ENCODE measurements around the gene NUP210.

Gene NUP210

DNA sequence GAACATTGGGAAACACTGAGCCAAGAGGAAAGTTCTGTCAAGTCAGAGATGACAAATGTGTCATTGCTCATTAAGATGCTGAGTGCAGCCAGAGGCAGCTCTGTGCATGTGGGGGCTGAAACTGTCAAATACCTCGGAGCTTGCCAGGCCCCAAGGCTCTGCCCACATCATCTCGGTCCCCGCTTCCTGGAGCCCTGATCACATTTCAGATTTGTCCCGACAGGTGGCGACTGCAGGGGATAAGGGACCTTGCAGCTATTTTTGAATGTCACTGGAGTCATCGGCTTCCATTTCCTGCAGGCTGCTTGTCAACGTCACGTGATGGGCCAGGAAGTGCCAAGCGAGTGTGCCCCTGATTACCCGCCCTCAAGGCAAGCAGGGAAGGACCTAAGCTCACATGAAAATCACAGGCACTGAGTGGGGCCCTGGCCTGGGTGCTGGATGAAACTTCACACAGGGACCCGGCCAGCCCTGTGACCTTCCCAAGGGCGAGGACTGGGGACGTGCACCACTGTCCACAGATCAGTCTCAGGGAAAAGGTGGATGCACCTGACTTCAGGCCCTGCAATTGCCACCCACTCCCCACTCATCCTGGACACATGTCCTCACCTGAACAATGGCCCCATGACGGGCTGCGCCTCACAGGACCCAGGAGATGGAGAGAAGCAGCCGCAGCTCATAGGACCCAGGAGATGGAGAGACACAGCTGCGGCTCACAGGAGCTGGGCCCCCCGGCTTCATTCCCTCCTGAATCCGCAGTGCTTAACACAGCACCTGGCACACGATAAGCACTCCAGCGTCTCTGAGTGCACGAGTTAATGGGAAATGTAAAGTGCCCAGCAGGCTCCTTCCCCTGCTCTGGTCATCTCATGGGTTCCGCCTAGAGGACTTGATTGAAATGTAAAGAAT is 73.4 kb downstream of the NUP210 start:
- DNase-seq: peak; percentile 80

GRCh38 chr3:13345772-13346171 is 74.3 kb downstream of the NUP210 start:
- no peak for DNase-seq

- no peak for DNase-seq
Observed at GRCh38 chr3:13345284-13345683, 74.8 kb downstream of the NUP210 start.

GRCh38 chr3:13344663-13345062 is 75.5 kb downstream of the NUP210 start:
- DNase-seq: no peak

DNA sequence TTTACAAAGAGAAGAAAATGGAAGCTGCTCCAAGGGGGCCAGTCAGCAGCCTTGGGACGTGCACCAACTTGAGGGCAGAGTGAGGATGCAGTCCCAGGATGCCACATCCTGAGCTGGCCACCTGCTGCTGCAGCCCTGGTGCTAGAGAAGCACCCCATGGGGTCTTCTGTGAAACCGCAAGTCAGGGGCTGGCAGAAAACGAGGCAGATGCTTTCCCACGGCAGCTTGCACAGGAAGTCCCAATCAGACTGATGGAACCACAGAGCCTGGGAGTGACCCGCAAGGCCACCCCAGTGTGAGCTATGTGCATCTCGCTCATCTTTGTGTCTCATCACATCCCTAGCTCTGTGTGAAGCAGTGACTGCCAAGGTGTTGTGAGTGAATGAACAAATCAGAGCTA is 76.5 kb downstream of the NUP210 start:
- no peak for DNase-seq

GRCh38 chr3:13341229-13341905 is 78.8 kb downstream of the NUP210 start:
- no peak for DNase-seq

- no peak for DNase-seq
Observed at GRCh38 chr3:13339833-13340232, 80.3 kb downstream of the NUP210 start.

DNA sequence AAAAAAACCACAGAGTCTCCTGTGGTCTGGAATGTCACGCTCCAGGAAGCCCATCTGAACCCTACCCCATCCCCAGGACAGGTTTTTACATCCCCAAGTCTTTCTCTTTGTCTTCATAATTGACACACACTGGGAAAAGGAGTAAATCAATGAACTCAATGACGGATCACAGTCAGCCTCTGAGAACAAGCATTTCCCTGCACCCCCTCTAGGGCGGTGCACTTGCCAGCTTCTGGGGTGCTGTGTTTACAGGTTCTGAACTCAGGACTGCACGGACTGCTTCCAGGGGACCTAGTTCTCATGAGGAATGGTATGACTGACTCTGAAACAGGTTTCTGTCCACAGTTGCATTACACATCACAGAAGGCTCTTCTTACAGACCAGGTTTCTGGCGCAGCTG is 81.1 kb downstream of the NUP210 start:
- no peak for DNase-seq

DNA sequence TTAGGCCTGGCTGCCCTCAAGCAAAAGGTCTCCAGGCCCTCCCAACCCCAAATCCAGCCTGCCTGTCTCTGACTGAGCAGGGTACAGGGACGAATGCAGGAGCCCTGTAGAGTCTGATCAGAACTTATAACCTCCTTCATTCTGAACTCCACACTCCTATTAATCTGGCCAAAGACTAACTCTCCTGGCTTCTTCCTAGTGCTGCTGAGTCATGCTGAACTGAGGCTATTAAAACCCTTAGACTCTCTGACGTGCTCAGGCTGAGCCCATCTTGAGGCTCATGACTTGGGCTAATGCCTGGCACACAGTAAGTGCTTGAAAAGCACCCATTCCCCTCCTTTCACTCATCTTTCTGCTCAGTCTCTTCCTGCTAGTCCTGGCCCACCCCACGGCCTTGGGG is 81.9 kb downstream of the NUP210 start:
- DNase-seq: no peak

DNA sequence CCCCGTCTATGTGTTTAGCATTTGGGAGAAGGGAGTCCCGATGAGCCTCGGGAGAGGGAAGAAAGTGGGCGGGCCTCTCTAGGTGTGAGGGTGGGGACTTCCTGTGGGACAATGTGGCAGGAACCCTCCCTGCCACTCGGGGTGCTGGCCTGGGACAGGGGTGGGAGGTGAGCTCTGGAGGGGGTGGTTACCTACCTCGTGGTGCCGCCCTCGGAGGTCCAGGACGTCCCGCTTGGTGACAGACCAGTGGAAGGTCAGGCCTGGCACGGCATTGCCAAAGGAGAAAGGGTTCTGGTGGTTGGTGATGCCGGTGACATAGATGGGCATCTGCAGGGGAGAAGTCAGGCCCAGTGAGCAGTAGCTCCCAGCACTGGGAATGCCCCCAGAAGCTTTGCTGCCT is 83.5 kb downstream of the NUP210 start:
- DNase-seq: no peak

DNA sequence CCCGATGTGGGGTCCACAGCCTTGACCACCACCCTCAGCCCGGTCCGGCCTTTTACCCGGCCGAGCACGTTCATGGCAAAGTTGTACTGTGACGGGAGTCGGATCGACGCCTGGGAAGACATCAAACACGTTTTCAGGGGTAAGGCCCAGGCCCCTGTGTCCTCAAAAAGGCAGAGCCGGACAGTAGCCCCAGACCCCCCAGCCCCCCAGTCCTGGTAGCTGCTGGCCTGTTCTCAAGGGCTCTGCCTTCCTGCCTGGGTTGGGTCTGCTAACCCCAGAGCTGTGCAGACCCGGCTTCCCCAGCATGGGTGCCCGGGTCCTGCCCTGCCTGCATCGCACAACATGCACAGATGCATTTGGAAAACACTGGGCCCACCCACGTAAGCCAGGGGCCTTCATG is 84.6 kb downstream of the NUP210 start:
- DNase-seq: no peak

DNA sequence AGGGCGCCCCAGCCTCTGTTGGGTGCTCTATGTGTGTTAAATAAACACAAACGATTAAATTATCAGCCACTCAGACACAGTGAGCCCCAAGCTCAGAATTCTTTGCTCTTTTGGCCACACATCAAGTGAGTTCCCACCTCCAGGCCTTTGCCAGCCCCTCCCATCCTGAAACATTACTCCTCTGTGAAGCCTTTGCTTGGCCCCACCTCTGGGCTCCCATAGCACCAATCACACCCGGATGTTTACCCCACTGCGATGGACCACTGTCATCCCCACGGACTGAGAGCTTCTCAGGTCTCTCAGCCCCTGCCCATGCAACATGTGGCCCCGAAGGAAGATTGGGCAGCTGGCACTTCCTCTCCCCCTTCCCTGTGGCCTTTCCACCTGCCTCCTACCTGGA is 85.1 kb downstream of the NUP210 start:
- no peak for DNase-seq

- DNase-seq: no peak
Observed at GRCh38 chr3:13333236-13333897, 86.8 kb downstream of the NUP210 start.

- no peak for DNase-seq
Observed at GRCh38 chr3:13332740-13333139, 87.4 kb downstream of the NUP210 start.

DNA sequence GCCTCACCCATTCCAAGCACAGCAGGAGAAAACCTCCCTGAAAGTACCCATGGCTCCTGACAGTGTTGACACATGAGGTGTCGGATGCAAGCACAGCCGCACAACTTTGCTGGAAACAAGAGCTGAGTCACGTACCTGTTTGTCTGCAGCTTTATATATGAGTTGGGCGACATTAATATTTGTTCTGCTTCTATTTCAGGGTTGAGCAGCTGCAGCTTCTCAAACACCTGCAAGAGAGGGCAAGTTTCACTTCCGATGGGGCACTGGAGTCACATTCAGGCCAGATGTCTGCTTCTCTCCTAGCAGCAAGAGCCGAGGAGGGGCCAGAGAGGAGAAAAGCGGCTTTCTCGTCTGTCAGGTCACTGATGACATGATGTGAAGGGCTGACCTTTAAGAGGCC is 88.0 kb downstream of the NUP210 start:
- DNase-seq: no peak

DNA sequence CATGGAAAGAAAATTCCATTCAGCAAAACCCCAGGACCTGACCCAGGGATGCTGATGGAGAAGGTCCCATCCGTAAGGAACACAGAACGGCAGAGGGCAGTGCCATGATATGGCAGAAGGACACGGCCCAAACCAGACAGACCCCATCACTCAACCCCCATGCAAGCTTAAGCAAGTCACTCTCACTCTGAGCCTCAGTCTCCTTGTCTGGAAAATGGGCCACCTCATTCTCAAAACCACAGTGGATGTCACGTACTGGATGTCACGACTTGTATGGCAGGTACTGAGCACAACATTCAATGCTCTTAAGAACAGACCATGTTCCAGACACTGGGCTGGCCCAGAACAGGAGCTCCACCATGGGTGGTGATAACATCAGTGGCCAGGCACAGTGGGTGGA is 90.4 kb downstream of the NUP210 start:
- no peak for DNase-seq

GRCh38 chr3:13325892-13326443 is 94.2 kb downstream of the NUP210 start:
- no peak for DNase-seq

DNA sequence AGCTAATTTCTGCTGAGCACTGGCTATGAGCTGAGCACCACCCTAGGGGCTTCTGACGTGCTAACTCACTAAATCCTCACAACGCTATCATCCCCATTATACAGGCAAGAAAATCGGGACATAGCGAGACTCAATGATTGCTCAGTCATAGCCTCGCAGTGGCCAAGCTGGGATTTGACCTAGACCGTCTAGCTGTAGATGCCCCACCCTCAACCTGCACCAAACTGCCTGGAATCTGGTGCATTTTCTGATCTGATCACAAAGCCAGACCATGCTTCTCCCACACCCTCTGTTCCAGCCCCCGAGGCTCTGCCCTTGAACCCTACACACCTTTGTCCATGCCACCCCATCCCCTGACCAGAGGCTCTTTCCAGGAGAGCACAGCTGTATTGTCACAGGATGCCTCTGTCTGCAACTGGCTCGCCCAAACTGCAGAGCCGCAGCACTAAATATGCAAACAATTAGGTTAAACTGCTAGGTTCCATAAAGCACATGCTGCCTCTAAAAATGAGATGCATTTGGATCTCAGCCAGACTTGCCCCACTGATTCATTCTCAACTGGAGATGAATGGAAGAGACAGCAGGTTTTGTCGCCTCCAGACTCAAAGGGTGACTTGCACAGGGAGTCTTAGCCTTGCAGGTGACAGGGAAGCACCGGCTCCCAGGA is 95.2 kb downstream of the NUP210 start:
- DNase-seq: no peak

GRCh38 chr3:13323822-13324221 is 96.3 kb downstream of the NUP210 start:
- no peak for DNase-seq

DNA sequence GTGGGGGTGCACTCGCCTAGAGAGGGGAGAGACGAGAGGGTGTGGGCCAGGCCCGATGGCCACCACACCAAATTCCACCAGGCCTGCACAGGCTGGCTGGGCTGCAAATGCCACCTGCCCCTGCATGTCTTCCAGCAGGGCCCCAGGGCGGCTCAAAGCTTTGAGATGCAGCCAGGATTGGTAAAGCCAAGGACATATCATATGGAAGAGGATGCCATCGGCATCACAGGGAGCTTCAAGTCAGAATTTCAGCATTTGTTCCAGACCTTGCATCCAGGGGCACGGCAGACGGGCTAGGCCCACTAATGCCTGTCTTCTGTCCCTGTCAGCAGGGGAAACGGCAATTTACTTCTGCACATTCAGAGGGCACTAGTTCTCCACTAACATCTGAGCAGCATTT is 97.8 kb downstream of the NUP210 start:
- DNase-seq: no peak

DNA sequence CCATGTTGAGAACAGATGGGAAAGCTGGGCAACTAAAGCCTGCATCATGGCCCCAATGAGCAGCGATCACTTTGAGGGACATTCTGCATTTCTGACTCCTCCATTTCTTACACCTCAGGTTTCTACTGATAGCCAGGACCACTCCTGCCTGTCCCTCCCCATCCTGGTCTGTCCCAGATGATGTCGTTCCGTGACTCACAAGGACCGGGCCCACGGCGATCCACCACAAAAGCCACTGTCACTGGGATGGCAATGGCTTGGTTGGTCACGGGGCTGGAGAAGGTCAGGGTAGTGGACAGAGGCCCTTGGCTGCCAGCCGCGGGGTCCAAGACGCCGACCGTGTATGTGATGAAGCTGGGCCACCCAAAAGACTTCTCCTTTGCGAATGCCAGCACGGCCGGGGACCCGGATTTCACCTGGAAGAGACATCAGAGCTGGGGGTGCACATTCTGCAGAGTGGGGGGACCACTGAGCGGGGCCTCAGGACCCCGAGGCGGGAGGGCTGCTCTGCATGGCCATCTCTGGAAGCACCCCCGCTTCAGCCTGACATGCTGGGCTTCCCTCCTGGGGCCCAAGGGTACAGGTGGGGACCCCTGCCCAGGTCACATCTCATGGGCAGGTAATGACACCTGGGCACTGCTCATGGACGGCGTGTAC is 100.4 kb downstream of the NUP210 start:
- DNase-seq: no peak

Measured in CD4-positive, alpha-beta T cell treated with Interleukin-6 for 4 hours (primary cell).